Mesodermal cell (in vitro differentiated cells): ENCODE results near the gene GMCL2.

Experiments
- H3K27ac ChIP-seq: 2 replicates; pipeline ENCODE4 v1.7.0; 2013; ENCODE audit warnings: mild to moderate bottlenecking, low read depth, low read length, moderate library complexity; ENCODE audit not compliant: severe bottlenecking
- H3K36me3 ChIP-seq: 2 replicates; pipeline ENCODE4 v1.7.1; 2013; ENCODE audit warnings: mild to moderate bottlenecking, low read length, moderate library complexity; ENCODE audit not compliant: control insufficient read depth, insufficient read depth
- H3K4me1 ChIP-seq: one replicate; pipeline ENCODE4 v1.7.1; 2013; ENCODE audit warnings: mild to moderate bottlenecking, low read length; ENCODE audit not compliant: insufficient read depth, control insufficient read depth, poor library complexity, severe bottlenecking
- H3K4me3 ChIP-seq: 2 replicates; pipeline ENCODE4 v1.7.0; 2013; ENCODE audit warnings: low read length, control low read depth, mild to moderate bottlenecking; ENCODE audit not compliant: insufficient read depth, poor library complexity, severe bottlenecking; ENCODE audit errors: extremely low read depth
- H3K9me3 ChIP-seq: 2 replicates; pipeline ENCODE4 v1.7.1; 2013; ENCODE audit warnings: mild to moderate bottlenecking, low read length, moderate library complexity; ENCODE audit not compliant: control insufficient read depth
- WGBS, 2 experiments: methylation state at CpG; one replicate each; pipeline ENCODE4 v1.1.5; 2013; ENCODE audit warnings: missing lambda C conversion rate in 2 of 2; ENCODE audit not compliant: insufficient coverage in 2 of 2; 5-methylcytosine and 5-hydroxymethylcytosine counted together

GMCL2 gene

DNA sequence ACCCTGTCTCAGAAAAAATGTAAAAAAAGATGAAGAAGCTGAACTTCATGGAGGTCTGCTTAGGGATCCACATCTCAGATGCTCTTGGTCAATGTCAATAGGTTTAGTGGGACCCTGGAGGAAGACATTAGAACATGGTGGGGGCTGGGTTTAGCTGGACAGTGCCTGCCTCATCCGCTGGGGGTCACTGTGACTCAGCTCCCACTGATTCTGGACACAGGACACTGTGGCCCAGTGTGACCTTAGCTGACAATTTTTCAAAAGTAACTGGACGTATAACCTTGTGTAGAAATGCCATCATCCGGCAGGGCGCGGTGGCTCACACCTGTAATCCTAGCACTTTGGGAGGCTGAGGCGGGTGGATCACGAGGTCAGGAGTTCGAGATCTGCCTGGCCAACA, 9.8 kb upstream of the GMCL2 start:
- Histone ChIP-seq H3K4me3 (no peak overlapping the region), H3K27ac (no peak overlapping the region), H3K4me1 (no peaks in the 10 kb centered on the region), H3K9me3 (no peaks in the 10 kb centered on the region), H3K36me3 (no peaks in the 10 kb centered on the region)
- 80 to 90% methylated on average over 8 of the region's 8 CpGs for WGBS, 2 experiments

- 77 to 83% methylated on average over 6 to 7 of the region's 7 CpGs for WGBS, 2 experiments
- H3K9me3 ChIP-seq: no peaks in the 10 kb centered on the region
- no peaks in the 10 kb centered on the region for H3K36me3 ChIP-seq
- no peaks in the 10 kb centered on the region for H3K4me1 ChIP-seq
- no peak overlapping the region for H3K27ac ChIP-seq
- no peak overlapping the region for H3K4me3 ChIP-seq
Measured at GRCh38 chr5:178196281-178196812, 9.2 kb upstream of the GMCL2 start.

GRCh38 chr5:178194026-178194425, 6.9 kb upstream of the GMCL2 start:
- Histone ChIP-seq H3K27ac (no peak overlapping the region), H3K9me3 (no peaks in the 10 kb centered on the region), H3K4me3 (no peak overlapping the region), H3K36me3 (no peaks in the 10 kb centered on the region), H3K4me1 (no peaks in the 10 kb centered on the region)
- WGBS, 2 experiments: 53 to 59% methylated on average over 6 to 7 of the region's 7 CpGs

DNA sequence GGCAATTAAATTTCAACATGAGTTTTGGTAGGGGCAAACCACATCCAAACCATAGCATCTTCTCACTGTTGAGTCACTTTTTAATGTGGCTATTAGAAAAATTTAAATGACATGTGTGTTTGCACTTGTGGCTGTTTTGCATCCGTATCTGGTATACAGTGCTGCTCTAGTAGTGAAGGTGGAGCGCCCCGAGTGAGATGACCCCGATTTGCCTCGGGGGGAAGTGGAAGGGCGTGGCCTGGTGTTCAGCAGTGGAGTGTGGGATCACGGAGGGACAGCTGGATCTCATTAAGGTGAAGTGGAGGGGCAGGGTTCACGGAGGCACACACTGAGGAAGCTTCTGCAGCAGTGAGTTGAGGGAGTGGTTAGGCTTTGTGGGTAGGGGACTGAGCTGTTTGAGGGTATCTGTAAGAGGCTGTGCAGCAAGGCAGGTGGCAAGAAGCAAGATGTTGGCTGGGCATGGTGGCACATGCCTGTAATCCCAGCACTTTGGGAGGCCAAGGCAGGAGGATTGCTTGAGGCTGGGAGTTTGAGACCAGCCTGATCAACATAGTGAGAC, 6.2 kb upstream of the GMCL2 start:
- no peak overlapping the region for H3K4me3 ChIP-seq
- no peaks in the 10 kb centered on the region for H3K4me1 ChIP-seq
- WGBS, 2 experiments: 90 to 97% methylated on average over 7 to 8 of the region's 8 CpGs
- no peaks in the 10 kb centered on the region for H3K9me3 ChIP-seq
- no peak overlapping the region for H3K27ac ChIP-seq
- H3K36me3 ChIP-seq: no peaks in the 10 kb centered on the region

DNA sequence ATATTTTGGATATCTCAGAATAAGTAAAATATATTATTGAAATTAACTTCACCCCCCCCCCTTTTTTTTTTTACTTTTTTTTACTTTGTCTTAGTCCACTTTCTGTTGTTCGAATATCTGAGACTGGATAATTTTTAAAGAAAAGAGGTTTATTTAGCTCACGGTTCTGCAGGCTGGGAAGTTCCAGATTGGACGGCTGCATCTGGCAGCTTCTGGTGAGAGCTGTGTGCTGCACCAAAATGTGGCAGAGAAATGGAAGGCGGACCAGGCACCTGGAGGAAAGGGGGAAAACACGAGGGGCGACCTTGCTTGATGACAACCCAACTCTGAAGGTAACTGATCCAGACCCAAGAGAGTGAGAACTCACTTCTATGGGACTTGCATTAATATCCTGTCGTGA, 5.6 kb upstream of the GMCL2 start:
- Histone ChIP-seq H3K27ac (no peak overlapping the region), H3K9me3 (no peaks in the 10 kb centered on the region), H3K4me3 (no peak overlapping the region), H3K36me3 (no peaks in the 10 kb centered on the region), H3K4me1 (no peaks in the 10 kb centered on the region)
- WGBS, 2 experiments: 74 to 93% methylated on average over 2 to 5 of the region's 7 CpGs

- H3K4me3 ChIP-seq: no peak overlapping the region
Measured at GRCh38 chr5:178192244-178192643, 5.1 kb upstream of the GMCL2 start.

GRCh38 chr5:178191661-178192060, 4.5 kb upstream of the GMCL2 start:
- H3K4me1 ChIP-seq: no peaks in the 10 kb centered on the region
- H3K27ac ChIP-seq: no peak overlapping the region
- no peaks in the 10 kb centered on the region for H3K9me3 ChIP-seq
- no peaks in the 10 kb centered on the region for H3K36me3 ChIP-seq
- WGBS, 2 experiments: 92% methylated on average over 2 of the region's 4 CpGs
- H3K4me3 ChIP-seq: no peak overlapping the region

More at GRCh38 chr5:178192244-178192643, 5.1 kb upstream of the GMCL2 start:
- WGBS, 2 experiments: 92% methylated on average over 2 of the region's 2 CpGs; no CpG with 5 or more reads in 1 of the 2 experiments
- Histone ChIP-seq H3K27ac (no peak overlapping the region), H3K4me1 (no peaks in the 10 kb centered on the region), H3K9me3 (no peaks in the 10 kb centered on the region), H3K36me3 (no peaks in the 10 kb centered on the region)

- Histone ChIP-seq H3K4me1 (no peaks in the 10 kb centered on the region), H3K9me3 (no peaks in the 10 kb centered on the region), H3K36me3 (no peaks in the 10 kb centered on the region), H3K4me3 (no peak overlapping the region), H3K27ac (no peak overlapping the region)
- 46 to 50% methylated on average over 2 of the region's 2 CpGs for WGBS, 2 experiments
Measured at GRCh38 chr5:178189433-178189832, 2.3 kb upstream of the GMCL2 start.

GRCh38 chr5:178186427-178186826, 744 bp downstream of the GMCL2 start:
- Histone ChIP-seq H3K9me3 (no peaks in the 10 kb centered on the region), H3K4me1 (no peaks in the 10 kb centered on the region), H3K36me3 (no peaks in the 10 kb centered on the region), H3K4me3 (no peak overlapping the region), H3K27ac (no peak overlapping the region)
- 82 to 96% methylated on average over 5 to 6 of the region's 6 CpGs for WGBS, 2 experiments

- Histone ChIP-seq H3K36me3 (no peaks in the 10 kb centered on the region), H3K9me3 (no peaks in the 10 kb centered on the region), H3K4me3 (no peak overlapping the region), H3K4me1 (no peaks in the 10 kb centered on the region), H3K27ac (no peak overlapping the region)
- WGBS, 2 experiments: 49 to 54% methylated on average over 3 to 4 of the region's 4 CpGs
Measured at GRCh38 chr5:178182158-178182876, 4.9 kb downstream of the GMCL2 start.
